ENCODE data around the gene DNMBP. TPM values are rescaled to one million over a fixed set of nuclear protein-coding genes. Genes with fewer than 3 reads are reported as not detected.
"Not testable (repeated sequence)": the region's sequence is repeated elsewhere in the genome, so short reads cannot be mapped to it uniquely, and the experiment has no call there.

Gene DNMBP
- total RNA-seq, 2 donors from 2014 or later = 2.3 to 2.9 TPM

DNA sequence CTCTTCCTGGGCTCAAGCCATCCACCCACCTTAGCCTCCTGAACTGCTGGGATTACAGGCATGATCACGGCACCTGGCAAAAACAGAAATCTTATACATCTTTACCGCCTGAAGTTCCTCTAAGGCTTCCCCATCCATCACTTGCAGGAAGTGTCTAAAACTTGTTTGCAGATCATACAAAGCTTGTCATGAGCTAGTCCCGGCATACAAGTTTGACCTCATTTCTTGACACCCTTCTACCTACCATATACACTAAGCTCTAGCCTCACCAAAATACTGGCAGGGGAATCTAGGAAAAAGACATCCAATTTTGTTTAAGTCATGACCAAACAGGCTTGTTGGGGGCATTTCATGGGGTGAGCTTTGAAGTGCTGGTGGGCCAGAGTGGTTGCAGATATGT lies 14.5 kb downstream of the DNMBP start:
- Mint-ChIP-seq H3K27ac (no peak overlapping the region), H3K4me3 (no peak overlapping the region), H3K36me3 (ENCODE audit: insufficient read depth in 2 of 2) (no peaks in the 10 kb centered on the region), H3K27me3 (ENCODE audit: low read depth) (no peaks in the 10 kb centered on the region), H3K4me1 (ENCODE audit: low read depth) (peaks cover 21% of the 10 kb centered on the region), H3K9me3 (no peaks in the 10 kb centered on the region)
- ATAC-seq (replicated peaks in 1 of 2) (no peak), DNase-seq (no peak)

DNA sequence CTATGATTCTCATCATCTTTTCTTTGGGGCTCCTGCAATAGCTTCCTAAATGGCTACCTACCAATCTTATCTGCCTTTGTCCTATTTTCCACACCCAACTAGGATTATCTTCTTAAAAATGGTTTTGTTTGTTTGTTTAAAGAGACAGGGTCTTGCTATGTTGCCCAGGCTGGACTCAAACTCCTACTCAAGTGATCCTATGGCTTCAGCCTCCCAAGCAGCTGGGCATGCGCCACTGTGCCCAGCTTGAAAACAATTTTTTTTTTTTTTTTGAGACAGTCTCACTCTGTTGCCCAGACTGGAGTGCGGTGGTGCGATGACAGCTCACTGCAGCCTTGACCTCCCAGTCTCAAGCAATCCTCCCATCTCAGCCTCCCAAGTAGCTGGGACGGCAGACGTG lies 14.9 kb downstream of the DNMBP start:
- H3K36me3 Mint-ChIP-seq (ENCODE audit: insufficient read depth in 2 of 2) = no peaks in the 10 kb centered on the region
- no peak for ATAC-seq (replicated peaks in 1 of 2)
- DNase-seq = no peak
- H3K27me3 Mint-ChIP-seq (ENCODE audit: low read depth) = no peaks in the 10 kb centered on the region
- peak overlapping the region; percentile 12 to 44 for H3K4me3 Mint-ChIP-seq
- no peaks in the 10 kb centered on the region for H3K9me3 Mint-ChIP-seq
- H3K27ac Mint-ChIP-seq = no peak overlapping the region
- peaks cover 21% of the 10 kb centered on the region for H3K4me1 Mint-ChIP-seq (ENCODE audit: low read depth)

DNA sequence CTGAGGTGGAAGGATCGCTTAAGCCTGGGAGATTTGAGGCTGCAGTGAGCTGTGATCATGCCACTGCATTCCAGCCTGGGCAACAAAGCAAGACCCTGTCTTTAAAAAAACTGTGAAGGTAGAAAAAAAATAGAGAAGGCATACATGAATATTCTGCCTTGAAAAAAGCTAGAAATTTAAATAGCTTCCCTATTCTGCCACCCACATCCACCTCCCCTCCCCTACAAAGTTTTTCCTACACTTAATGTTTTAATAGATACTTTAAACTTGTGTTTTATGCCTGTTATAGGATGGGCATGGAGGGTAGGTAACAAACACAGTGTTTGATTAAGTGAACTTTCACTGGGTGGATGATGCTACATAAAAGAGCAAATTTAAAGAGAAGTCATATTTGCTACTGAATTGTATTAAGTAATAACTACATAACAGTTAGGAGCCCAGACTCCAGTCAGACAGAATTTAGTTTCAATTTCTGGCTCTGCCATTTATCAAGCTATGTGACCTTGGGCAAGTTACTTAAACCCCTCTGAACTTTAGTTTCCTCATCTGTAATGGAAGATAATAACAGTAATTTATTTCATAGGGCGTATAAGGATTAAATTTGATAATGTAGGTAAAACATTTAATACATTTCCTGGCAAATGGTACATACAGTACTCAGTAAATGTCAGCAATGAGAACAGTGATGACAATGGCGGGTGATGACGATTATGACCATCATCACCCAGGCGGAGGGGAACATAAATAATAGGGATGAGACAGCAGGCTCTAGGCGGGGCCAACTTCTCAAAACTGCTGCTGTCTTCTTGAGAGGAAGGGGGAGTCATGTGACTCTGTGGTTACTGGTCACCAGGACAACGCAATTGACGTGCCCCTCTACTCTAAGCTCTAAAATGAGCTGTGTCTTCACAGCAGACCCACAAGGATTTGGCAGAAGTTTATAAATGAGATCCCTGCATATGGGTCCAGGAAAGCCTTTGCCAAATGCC lies 15.8 kb downstream of the DNMBP start:
- Mint-ChIP-seq H3K27ac (peak overlapping the region; percentile 63), H3K36me3 (ENCODE audit: insufficient read depth in 2 of 2) (no peaks in the 10 kb centered on the region), H3K27me3 (ENCODE audit: low read depth) (no peaks in the 10 kb centered on the region), H3K4me3 (peak overlapping the region; percentile 18 to 62), H3K9me3 (no peaks in the 10 kb centered on the region), H3K4me1 (ENCODE audit: low read depth) (peaks cover 21% of the 10 kb centered on the region)
- DNase-seq (peak; percentile 57 to 64), ATAC-seq (replicated peaks in 1 of 2) (peak; percentile 97 to 99)

DNA sequence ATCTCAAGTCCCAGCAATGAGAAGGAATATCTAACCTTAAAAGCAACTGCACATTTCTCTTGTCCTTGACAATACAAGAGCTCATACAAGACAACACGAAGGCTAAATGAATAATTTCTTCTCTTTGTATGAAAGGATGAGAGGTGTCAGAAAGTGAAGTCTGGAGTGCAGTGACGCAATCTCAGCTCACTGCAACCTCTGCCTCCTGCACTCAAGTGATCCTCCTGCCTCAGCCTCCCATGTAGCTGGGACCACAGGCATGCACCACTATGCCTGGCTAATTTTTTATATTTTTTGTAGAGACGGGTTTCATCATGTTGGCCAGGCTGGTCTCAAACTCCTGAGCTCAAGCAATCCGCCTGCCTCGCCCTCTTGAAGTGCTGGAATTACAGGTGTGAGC lies 24.1 kb downstream of the DNMBP start:
- H3K4me1 Mint-ChIP-seq (ENCODE audit: low read depth); ATAC-seq (replicated peaks in 1 of 2); H3K36me3 Mint-ChIP-seq (ENCODE audit: insufficient read depth in 2 of 2); H3K27ac Mint-ChIP-seq; H3K4me3 Mint-ChIP-seq; DNase-seq; H3K27me3 Mint-ChIP-seq (ENCODE audit: low read depth); H3K9me3 Mint-ChIP-seq: not testable (repeated sequence)

DNA sequence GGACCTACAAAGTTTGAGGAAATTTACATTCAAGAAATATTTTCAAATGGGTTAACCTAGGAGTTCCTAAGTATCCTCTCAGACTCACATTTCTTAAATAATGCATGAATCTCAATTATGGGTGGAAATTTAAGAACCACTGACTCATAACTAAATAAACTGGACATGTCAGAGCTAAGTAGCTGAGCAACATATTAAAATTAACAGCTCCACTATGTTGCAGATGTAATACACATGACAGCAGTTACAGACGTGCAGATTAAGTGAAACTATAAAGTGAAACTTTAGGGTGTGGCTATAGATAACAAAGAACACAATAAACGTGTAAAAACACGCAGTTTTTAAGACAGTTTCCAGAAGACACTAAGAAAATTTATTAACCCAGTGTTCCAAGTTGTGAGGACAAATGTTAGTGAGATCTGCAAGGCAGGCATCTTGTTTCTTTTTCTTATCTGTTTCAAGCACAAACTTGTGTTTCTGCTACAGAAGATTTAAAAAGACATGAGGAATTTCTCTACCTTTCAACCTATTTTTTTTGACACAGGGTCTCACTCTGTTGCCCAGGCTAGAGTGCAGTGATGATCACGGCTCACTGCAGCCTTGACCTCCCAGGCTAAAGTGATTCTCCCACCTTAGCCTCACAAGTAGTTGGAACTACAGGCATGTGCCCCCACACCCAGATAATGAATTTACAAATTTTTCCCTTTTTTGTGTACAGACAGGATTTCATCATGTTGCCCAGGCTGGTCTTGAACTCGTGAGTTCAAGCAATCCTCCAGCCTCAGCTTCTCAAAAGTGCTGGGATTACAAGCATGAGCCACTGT lies 25.3 kb downstream of the DNMBP start:
- Mint-ChIP-seq H3K36me3 (ENCODE audit: insufficient read depth in 2 of 2) (no peaks in the 10 kb centered on the region), H3K4me1 (ENCODE audit: low read depth) (no peaks in the 10 kb centered on the region), H3K27ac (no peak overlapping the region), H3K4me3 (no peak overlapping the region), H3K9me3 (no peaks in the 10 kb centered on the region), H3K27me3 (ENCODE audit: low read depth) (no peaks in the 10 kb centered on the region)
- DNase-seq = no peak
- no peak for ATAC-seq (replicated peaks in 1 of 2)

DNA sequence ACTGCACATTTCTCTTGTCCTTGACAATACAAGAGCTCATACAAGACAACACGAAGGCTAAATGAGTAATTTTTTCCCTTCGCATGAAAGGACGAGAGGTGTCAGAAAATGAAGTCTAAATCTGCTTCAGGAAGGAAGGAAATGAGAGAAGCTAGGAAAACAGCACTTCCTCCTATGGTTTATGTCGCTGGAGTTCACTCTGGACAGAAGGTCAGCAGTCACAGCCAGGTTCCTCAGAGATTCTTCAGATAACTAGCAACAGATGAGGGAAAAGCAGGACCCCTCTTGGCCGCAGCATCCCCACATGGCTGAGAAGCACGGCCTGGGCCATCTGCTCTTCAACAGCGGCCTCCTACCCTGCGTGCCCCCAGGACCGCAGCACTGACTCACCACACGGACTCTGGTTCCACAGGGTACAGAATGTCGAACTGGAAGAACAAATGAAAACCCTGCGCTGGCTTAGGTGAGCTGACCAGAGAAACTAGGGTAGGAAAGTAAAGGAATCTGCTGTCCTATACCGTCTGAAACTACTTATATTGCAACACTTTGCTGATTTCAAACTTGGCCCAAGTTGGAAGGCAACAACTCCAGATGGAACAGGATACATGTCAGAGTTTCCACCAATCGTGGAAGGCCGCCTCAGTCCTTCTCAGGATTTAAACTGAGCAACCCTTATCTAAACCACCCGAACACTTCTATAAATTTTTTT lies 26.3 kb downstream of the DNMBP start:
- DNase-seq (no peak), ATAC-seq (replicated peaks in 1 of 2) (no peak)
- Mint-ChIP-seq H3K27me3 (ENCODE audit: low read depth) (no peaks in the 10 kb centered on the region), H3K4me3 (no peak overlapping the region), H3K36me3 (ENCODE audit: insufficient read depth in 2 of 2) (no peaks in the 10 kb centered on the region), H3K4me1 (ENCODE audit: low read depth) (no peaks in the 10 kb centered on the region), H3K9me3 (no peaks in the 10 kb centered on the region), H3K27ac (no peak overlapping the region)

DNA sequence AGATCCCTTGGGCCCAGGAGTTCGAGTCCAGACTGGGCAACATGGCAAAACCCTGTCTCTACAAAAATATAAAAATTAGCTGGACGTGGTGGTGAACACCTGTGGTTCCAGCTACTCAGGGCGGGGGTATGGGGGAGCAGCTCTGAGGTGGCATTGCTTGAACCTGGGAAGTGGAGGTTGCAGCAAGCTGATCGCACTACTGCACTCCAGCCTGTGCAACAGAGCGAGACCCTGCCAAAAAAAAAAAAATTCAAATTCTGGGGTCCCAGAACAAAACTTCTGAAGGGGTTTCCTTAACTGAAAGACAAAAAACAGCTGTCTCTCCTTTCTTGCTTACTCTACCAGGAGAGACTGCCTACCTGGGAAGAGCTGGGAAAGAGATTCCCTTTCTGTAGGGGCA lies 27.0 kb downstream of the DNMBP start:
- H3K4me1 Mint-ChIP-seq (ENCODE audit: low read depth) = no peaks in the 10 kb centered on the region
- DNase-seq (no peak), ATAC-seq (replicated peaks in 1 of 2) (no peak)
- H3K27ac Mint-ChIP-seq = no peak overlapping the region
- no peak overlapping the region for H3K4me3 Mint-ChIP-seq
- no peaks in the 10 kb centered on the region for H3K36me3 Mint-ChIP-seq (ENCODE audit: insufficient read depth in 2 of 2)
- no peaks in the 10 kb centered on the region for H3K9me3 Mint-ChIP-seq
- H3K27me3 Mint-ChIP-seq (ENCODE audit: low read depth) = no peaks in the 10 kb centered on the region

DNA sequence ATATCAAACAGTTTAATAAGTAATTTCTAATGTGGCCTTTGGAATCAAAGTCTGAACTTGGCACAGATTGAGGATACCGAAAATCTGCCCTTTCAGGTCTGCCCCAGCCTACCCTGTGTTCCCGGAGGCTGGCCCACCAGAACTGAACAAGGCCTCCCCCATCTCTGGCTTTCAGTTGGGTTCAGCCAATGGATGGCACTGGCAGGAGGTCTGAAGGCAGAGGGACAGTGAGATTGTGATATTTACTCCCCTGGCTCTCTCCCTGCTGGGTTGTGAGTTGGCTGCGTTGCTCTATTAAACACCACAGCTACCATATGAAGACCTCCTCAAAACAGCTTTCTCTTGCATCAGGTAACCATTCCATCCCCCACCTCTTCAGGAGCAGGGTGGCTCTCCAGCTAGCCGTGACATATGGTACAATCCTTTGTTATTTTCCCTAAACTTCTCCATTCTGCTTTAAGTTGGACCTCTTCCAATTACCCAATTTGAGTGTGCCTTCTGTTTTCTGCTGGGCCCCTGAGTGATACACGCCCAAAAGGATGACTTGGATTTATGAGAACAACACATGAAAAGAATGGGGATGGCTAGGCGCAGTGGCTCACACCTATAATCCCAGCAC lies 28.1 kb downstream of the DNMBP start:
- Mint-ChIP-seq H3K27ac (no peak overlapping the region), H3K4me3 (no peak overlapping the region), H3K27me3 (ENCODE audit: low read depth) (no peaks in the 10 kb centered on the region), H3K36me3 (ENCODE audit: insufficient read depth in 2 of 2) (no peaks in the 10 kb centered on the region), H3K4me1 (ENCODE audit: low read depth) (no peaks in the 10 kb centered on the region), H3K9me3 (no peaks in the 10 kb centered on the region)
- no peak for ATAC-seq (replicated peaks in 1 of 2)
- DNase-seq = no peak

DNA sequence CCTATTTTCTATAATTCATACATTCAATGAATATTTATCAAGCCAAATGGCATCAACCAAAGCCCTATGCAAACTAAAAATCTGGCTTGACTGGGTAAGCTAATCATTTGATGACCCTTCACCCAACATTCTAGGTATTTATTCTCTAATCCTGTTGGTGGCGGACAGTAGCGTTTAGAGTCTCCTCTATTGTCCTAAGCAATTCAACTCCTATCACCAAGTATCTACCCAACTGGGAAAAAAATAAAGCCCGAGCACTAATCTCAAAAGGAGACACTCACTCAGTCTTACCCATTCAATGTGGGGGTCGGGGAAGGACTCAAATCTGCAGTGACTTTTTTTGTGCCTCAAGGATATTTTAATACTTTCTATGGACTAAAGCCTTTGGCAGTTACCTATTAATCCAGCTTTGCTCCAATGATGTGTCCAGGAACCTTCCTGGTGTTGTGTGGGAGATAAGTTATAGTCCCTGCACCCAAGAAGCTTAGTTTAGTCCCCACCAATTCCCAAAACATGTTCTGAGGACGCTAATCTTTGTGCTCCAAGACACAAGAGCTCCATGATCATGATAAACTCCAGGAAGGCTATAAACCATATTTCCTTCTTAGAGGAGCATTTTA lies 30.6 kb downstream of the DNMBP start:
- Mint-ChIP-seq H3K4me1 (ENCODE audit: low read depth) (no peaks in the 10 kb centered on the region), H3K36me3 (ENCODE audit: insufficient read depth in 2 of 2) (no peaks in the 10 kb centered on the region), H3K9me3 (no peaks in the 10 kb centered on the region), H3K4me3 (no peak overlapping the region), H3K27ac (no peak overlapping the region), H3K27me3 (ENCODE audit: low read depth) (no peaks in the 10 kb centered on the region)
- no peak for ATAC-seq (replicated peaks in 1 of 2)
- DNase-seq = no peak

DNA sequence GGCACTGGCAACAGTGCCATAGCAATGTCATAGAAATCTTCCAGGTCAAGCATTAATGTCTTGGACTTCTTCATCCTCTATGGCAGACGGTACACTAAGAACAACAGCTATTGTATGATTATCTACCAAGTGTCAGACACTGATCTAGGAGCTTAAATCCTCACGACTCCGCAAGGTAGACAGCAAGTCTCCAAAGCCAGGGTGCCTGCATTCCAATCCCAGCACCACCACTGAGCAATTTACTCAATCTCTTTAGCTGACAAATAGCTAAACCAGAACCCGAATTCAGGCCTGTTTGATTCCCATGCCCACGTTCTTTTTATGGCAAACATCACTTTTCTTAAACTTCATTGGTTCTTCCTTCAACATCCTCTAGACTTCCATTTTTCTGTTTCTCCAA lies 31.8 kb downstream of the DNMBP start:
- H3K27me3 Mint-ChIP-seq (ENCODE audit: low read depth) = no peaks in the 10 kb centered on the region
- H3K4me1 Mint-ChIP-seq (ENCODE audit: low read depth) = no peaks in the 10 kb centered on the region
- no peaks in the 10 kb centered on the region for H3K9me3 Mint-ChIP-seq
- DNase-seq (no peak), ATAC-seq (replicated peaks in 1 of 2) (no peak)
- no peak overlapping the region for H3K4me3 Mint-ChIP-seq
- H3K27ac Mint-ChIP-seq = no peak overlapping the region
- H3K36me3 Mint-ChIP-seq (ENCODE audit: insufficient read depth in 2 of 2) = no peaks in the 10 kb centered on the region

DNA sequence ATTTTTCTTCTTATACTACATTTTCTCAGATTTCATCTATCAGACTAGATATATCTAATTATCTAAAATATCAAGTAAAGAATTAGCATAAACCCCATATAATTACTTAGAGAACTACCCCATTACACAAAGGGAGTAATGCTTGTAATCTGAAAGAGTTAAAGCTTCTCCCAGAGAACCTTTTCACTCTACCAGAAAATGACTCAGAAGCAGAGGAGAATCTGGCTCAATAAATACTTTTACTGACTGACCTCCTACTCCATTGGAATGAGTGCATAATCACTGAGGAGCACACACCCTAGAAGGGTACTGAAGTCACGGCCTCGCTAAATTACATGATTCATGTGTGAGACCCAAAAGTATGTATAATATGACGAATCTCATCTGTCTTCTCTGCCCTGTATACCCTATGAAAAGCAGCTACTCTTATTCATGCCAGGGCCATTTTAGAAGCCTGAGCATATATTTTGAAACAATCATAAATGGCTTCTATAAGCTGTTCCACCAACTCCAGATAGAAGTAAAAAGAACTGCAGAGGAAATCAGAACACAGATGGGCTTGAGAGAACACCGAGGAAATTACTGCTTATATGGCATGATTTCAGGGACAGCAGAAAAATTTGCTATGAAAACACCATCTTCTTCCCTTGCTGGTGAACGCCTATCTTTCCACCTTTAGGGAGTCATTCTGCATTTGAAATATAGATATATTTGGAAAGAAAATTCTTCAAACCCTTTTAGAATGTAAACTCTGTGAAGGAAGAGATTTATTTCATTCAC lies 32.7 kb downstream of the DNMBP start:
- Mint-ChIP-seq H3K9me3 (no peaks in the 10 kb centered on the region), H3K4me1 (ENCODE audit: low read depth) (no peaks in the 10 kb centered on the region), H3K27ac (no peak overlapping the region), H3K27me3 (ENCODE audit: low read depth) (no peaks in the 10 kb centered on the region), H3K36me3 (ENCODE audit: insufficient read depth in 2 of 2) (no peaks in the 10 kb centered on the region), H3K4me3 (no peak overlapping the region)
- ATAC-seq (replicated peaks in 1 of 2) = no peak
- no peak for DNase-seq
